ENCODE measurements around the gene CCDC102A. TPM values are rescaled to one million over a fixed set of nuclear protein-coding genes. Genes with fewer than 3 reads are reported as not detected.

The CCDC102A gene
- polyA plus RNA-seq, 6 donors from 2014 or later, result 3.8 to 13.8 (median 9.3) TPM

- peak overlapping the region; percentile 0 to 87 (median 78) for H3K4me3 Mint-ChIP-seq
- DNase-seq (peak; percentile 25), ATAC-seq (ENCODE audit: low read depth in 2 of 2) (peak; percentile 54 to 63)
- no peaks in the 10 kb centered on the region for H3K9me3 Mint-ChIP-seq
- peak overlapping the region in 5 of 6 donors; percentile 29 to 87 (median 74) for H3K27ac Mint-ChIP-seq
- no peaks in the 10 kb centered on the region for H3K36me3 Mint-ChIP-seq
- H3K4me1 Mint-ChIP-seq, result peaks cover 22 to 51% (median 50%) of the 10 kb centered on the region in 3 donors
- peaks cover 7 to 28% (median 25%) of the 10 kb centered on the region in 3 donors for H3K27me3 Mint-ChIP-seq
These were observed 57.8 kb downstream of the CCDC102A start for GRCh38 chr16:57478396-57479204.

GRCh38 chr16:57477531-57478202 is 58.7 kb downstream of the CCDC102A start:
- no peaks in the 10 kb centered on the region for H3K36me3 Mint-ChIP-seq
- ATAC-seq (ENCODE audit: low read depth in 2 of 2) (no peak), DNase-seq (no peak)
- H3K4me3 Mint-ChIP-seq, result peak overlapping the region in 2 of 8 donors; percentile 76 to 87
- no peaks in the 10 kb centered on the region for H3K9me3 Mint-ChIP-seq
- peaks cover 22 to 50% (median 47%) of the 10 kb centered on the region in 3 donors for H3K4me1 Mint-ChIP-seq
- H3K27ac Mint-ChIP-seq, result peak overlapping the region in 1 of 6 donors; percentile 75
- H3K27me3 Mint-ChIP-seq, result peaks cover 7 to 28% (median 25%) of the 10 kb centered on the region in 3 donors

GRCh38 chr16:57476546-57477410 is 59.6 kb downstream of the CCDC102A start:
- Mint-ChIP-seq H3K4me3 (peak overlapping the region in 1 of 8 donors; percentile 45), H3K4me1 (peaks cover 25 to 50% (median 47%) of the 10 kb centered on the region in 3 donors), H3K9me3 (no peaks in the 10 kb centered on the region), H3K27ac (peak overlapping the region in 1 of 6 donors; percentile 81), H3K36me3 (peaks cover 0 to 5% of the 10 kb centered on the region in 2 donors), H3K27me3 (peaks cover 7 to 28% (median 25%) of the 10 kb centered on the region in 3 donors)
- DNase-seq (no peak), ATAC-seq (ENCODE audit: low read depth in 2 of 2) (no peak)

GRCh38 chr16:57475711-57476339 is 60.5 kb downstream of the CCDC102A start:
- peak; percentile 69 for DNase-seq
- Mint-ChIP-seq H3K36me3 (peaks cover 0 to 7% of the 10 kb centered on the region in 2 donors), H3K4me1 (peaks cover 26 to 44% (median 44%) of the 10 kb centered on the region in 3 donors), H3K9me3 (no peaks in the 10 kb centered on the region), H3K27ac (peak overlapping the region in 1 of 6 donors; percentile 69), H3K27me3 (peaks cover 0 to 20% (median 15%) of the 10 kb centered on the region in 3 donors), H3K4me3 (peak overlapping the region in 3 of 8 donors; percentile 9 to 65 (median 64))
- ATAC-seq (ENCODE audit: low read depth in 2 of 2), result peak; percentile 83 to 88

GRCh38 chr16:57474671-57475661 is 61.4 kb downstream of the CCDC102A start:
- DNase-seq, result no peak
- ATAC-seq (ENCODE audit: low read depth in 2 of 2), result no peak
- Mint-ChIP-seq H3K27me3 (peaks cover 0 to 12% (median 8%) of the 10 kb centered on the region in 3 donors), H3K9me3 (no peaks in the 10 kb centered on the region), H3K4me1 (peaks cover 26 to 41% (median 36%) of the 10 kb centered on the region in 3 donors), H3K27ac (no peak overlapping the region), H3K4me3 (peak overlapping the region in 2 of 8 donors; percentile 11 to 47), H3K36me3 (peaks cover 0 to 7% of the 10 kb centered on the region in 2 donors)

- Mint-ChIP-seq H3K4me3 (no peak overlapping the region), H3K27me3 (peaks cover 0 to 5% (median 0%) of the 10 kb centered on the region in 3 donors), H3K27ac (peak overlapping the region in 1 of 6 donors; percentile 58), H3K4me1 (peaks cover 21 to 33% (median 27%) of the 10 kb centered on the region in 3 donors), H3K36me3 (peaks cover 0 to 7% of the 10 kb centered on the region in 2 donors), H3K9me3 (no peaks in the 10 kb centered on the region)
- DNase-seq (no peak), ATAC-seq (ENCODE audit: low read depth in 2 of 2) (no peak)
These were observed 62.5 kb downstream of the CCDC102A start for GRCh38 chr16:57473906-57474305.

- no peak for DNase-seq
- Mint-ChIP-seq H3K27ac (no peak overlapping the region), H3K36me3 (peaks cover 0 to 13% of the 10 kb centered on the region in 2 donors), H3K4me1 (peaks cover 19 to 27% (median 21%) of the 10 kb centered on the region in 3 donors), H3K27me3 (no peaks in the 10 kb centered on the region), H3K4me3 (no peak overlapping the region), H3K9me3 (no peaks in the 10 kb centered on the region)
- no peak for ATAC-seq (ENCODE audit: low read depth in 2 of 2)
These were observed 63.1 kb downstream of the CCDC102A start for GRCh38 chr16:57473176-57473840.

GRCh38 chr16:57472665-57473060 is 63.7 kb downstream of the CCDC102A start:
- H3K27me3 Mint-ChIP-seq, result no peaks in the 10 kb centered on the region
- H3K36me3 Mint-ChIP-seq, result peaks cover 0 to 19% of the 10 kb centered on the region in 2 donors
- ATAC-seq (ENCODE audit: low read depth in 2 of 2) (no peak), DNase-seq (no peak)
- H3K27ac Mint-ChIP-seq, result peak overlapping the region in 2 of 6 donors; percentile 65 to 74
- no peak overlapping the region for H3K4me3 Mint-ChIP-seq
- H3K4me1 Mint-ChIP-seq, result peaks cover 17 to 20% (median 20%) of the 10 kb centered on the region in 3 donors
- no peaks in the 10 kb centered on the region for H3K9me3 Mint-ChIP-seq

GRCh38 chr16:57471852-57472664 is 64.3 kb downstream of the CCDC102A start:
- Mint-ChIP-seq H3K27me3 (no peaks in the 10 kb centered on the region), H3K36me3 (peaks cover 0 to 23% of the 10 kb centered on the region in 2 donors), H3K27ac (peak overlapping the region in 3 of 6 donors; percentile 28 to 91 (median 65)), H3K9me3 (no peaks in the 10 kb centered on the region), H3K4me3 (no peak overlapping the region), H3K4me1 (peaks cover 17 to 20% (median 17%) of the 10 kb centered on the region in 3 donors)
- ATAC-seq (ENCODE audit: low read depth in 2 of 2) (no peak), DNase-seq (no peak)

- Mint-ChIP-seq H3K27ac (no peak overlapping the region), H3K27me3 (no peaks in the 10 kb centered on the region), H3K4me1 (peaks cover 11 to 15% (median 11%) of the 10 kb centered on the region in 3 donors), H3K36me3 (peaks cover 0 to 23% of the 10 kb centered on the region in 2 donors), H3K9me3 (no peaks in the 10 kb centered on the region), H3K4me3 (no peak overlapping the region)
- ATAC-seq (ENCODE audit: low read depth in 2 of 2), result no peak
- no peak for DNase-seq
These were observed 65.2 kb downstream of the CCDC102A start for GRCh38 chr16:57471209-57471608.
